Left ventricle myocardium inferior (tissue), 1 donor: ENCODE results near the gene AICDA. TPM values are rescaled to one million over a fixed set of nuclear protein-coding genes. Genes with fewer than 3 reads are reported as not detected.
"Not testable (repeated sequence)": the region's sequence is repeated elsewhere in the genome, so short reads cannot be mapped to it uniquely, and the experiment has no call there.

Source experiments
- DNase-seq: peaks from one replicate; pipeline ENCODE4 v3.0.0-alpha.2; 2020
- H3K27ac ChIP-seq: fragments of 200-600 bp; replicated peaks from 2 replicates; pipeline ENCODE4 v1.8.0; 2021
- H3K27me3 ChIP-seq: fragments of 200-600 bp; 2 replicates; pipeline ENCODE4 v1.8.0; 2021; ENCODE audit warnings: low read depth
- H3K36me3 ChIP-seq: fragments of 200-600 bp; 2 replicates; pipeline ENCODE4 v1.8.0; 2021
- H3K4me1 ChIP-seq: fragments of 200-600 bp; 2 replicates; pipeline ENCODE4 v1.8.0; 2021
- H3K4me3 ChIP-seq: fragments of 200-600 bp; 2 replicates; pipeline ENCODE4 v1.8.0; 2021; ENCODE audit warnings: mild to moderate bottlenecking, moderate library complexity
- H3K9me3 ChIP-seq: fragments of 200-600 bp; replicated peaks from 2 replicates; pipeline ENCODE4 v1.8.0; 2021
- CTCF ChIP-seq: fragments of 200-600 bp; IDR thresholded peaks from 2 replicates; pipeline ENCODE4 v1.8.0; 2021; ENCODE audit warnings: antibody characterized with exemption, mild to moderate bottlenecking, borderline replicate concordance
- intact Hi-C: fragments of 100-400 bp; cut with micrococcal nuclease; formaldehyde crosslinking; loops from one replicate; pipeline ENCODE4 v1.11.0; 2022
- total RNA-seq: library from RNA; stranded (reverse); fragmentation: NEBNext Ultra II Directional; extraction: Animal tissue kit (Norgen Biotek cat#: 25700); gene quantifications from one replicate; pipeline ENCODE4 v1.2.1, GENCODE V29; 2021
- donor health status: DM: no; HTN: yes; CAD: no; lungs with severe emphysema.

AICDA gene
- total RNA-seq, 1 donor from 2014 or later, result not detected

GRCh38 chr12:8638951-8639350 is 26.3 kb upstream of the AICDA start:
- no peaks in the 10 kb centered on the region for H3K9me3 ChIP-seq
- DNase-seq, result no peak
- H3K27me3 ChIP-seq, result peaks cover 20% of the 10 kb centered on the region
- H3K36me3 ChIP-seq, result no peaks in the 10 kb centered on the region
- no peak for TF ChIP-seq CTCF
- no peaks in the 10 kb centered on the region for H3K4me1 ChIP-seq
- intact Hi-C loops, result no loop called here
- no peak overlapping the region for H3K27ac ChIP-seq
- no peak overlapping the region for H3K4me3 ChIP-seq

- Histone ChIP-seq H3K27me3 (peaks cover 20% of the 10 kb centered on the region), H3K4me3 (no peak overlapping the region), H3K4me1 (no peaks in the 10 kb centered on the region), H3K27ac (no peak overlapping the region), H3K36me3 (no peaks in the 10 kb centered on the region), H3K9me3 (no peaks in the 10 kb centered on the region)
- no peak for TF ChIP-seq CTCF
- DNase-seq, result no peak
- intact Hi-C loops, result no loop called here
These were observed 25.0 kb upstream of the AICDA start for GRCh38 chr12:8637666-8638065.

- H3K4me1 ChIP-seq, result no peaks in the 10 kb centered on the region
- DNase-seq, result no peak
- intact Hi-C loops, result no loop called here
- peaks cover 20% of the 10 kb centered on the region for H3K27me3 ChIP-seq
- H3K9me3 ChIP-seq, result no peaks in the 10 kb centered on the region
- no peak overlapping the region for H3K4me3 ChIP-seq
- H3K36me3 ChIP-seq, result no peaks in the 10 kb centered on the region
- no peak for TF ChIP-seq CTCF
- H3K27ac ChIP-seq, result no peak overlapping the region
These were observed 24.6 kb upstream of the AICDA start for GRCh38 chr12:8637244-8637643.

GRCh38 chr12:8636581-8636980 is 23.9 kb upstream of the AICDA start:
- intact Hi-C loops, result no loop called here
- Histone ChIP-seq H3K27ac (no peak overlapping the region), H3K9me3 (no peaks in the 10 kb centered on the region), H3K4me3 (no peak overlapping the region), H3K36me3 (no peaks in the 10 kb centered on the region), H3K4me1 (no peaks in the 10 kb centered on the region), H3K27me3 (peaks cover 20% of the 10 kb centered on the region)
- TF ChIP-seq CTCF, result no peak
- DNase-seq, result no peak

GRCh38 chr12:8636007-8636346 is 23.3 kb upstream of the AICDA start:
- peaks cover 18% of the 10 kb centered on the region for H3K27me3 ChIP-seq
- H3K36me3 ChIP-seq, DNase-seq, H3K27ac ChIP-seq, intact Hi-C loops, H3K9me3 ChIP-seq, H3K4me1 ChIP-seq, H3K4me3 ChIP-seq: not testable (repeated sequence)

GRCh38 chr12:8635342-8636006 is 22.8 kb upstream of the AICDA start:
- DNase-seq, intact Hi-C loops: not testable (repeated sequence)

More at GRCh38 chr12:8635342-8636006, 22.8 kb upstream of the AICDA start:
- H3K27me3 ChIP-seq, result peaks cover 18% of the 10 kb centered on the region
- H3K27ac ChIP-seq, H3K4me3 ChIP-seq, H3K36me3 ChIP-seq, H3K4me1 ChIP-seq, H3K9me3 ChIP-seq: not testable (repeated sequence)
